ENCODE data around the gene DEPDC1. TPM values are rescaled to one million over a fixed set of nuclear protein-coding genes. Genes with fewer than 3 reads are reported as not detected.

The DEPDC1 gene, protein sequence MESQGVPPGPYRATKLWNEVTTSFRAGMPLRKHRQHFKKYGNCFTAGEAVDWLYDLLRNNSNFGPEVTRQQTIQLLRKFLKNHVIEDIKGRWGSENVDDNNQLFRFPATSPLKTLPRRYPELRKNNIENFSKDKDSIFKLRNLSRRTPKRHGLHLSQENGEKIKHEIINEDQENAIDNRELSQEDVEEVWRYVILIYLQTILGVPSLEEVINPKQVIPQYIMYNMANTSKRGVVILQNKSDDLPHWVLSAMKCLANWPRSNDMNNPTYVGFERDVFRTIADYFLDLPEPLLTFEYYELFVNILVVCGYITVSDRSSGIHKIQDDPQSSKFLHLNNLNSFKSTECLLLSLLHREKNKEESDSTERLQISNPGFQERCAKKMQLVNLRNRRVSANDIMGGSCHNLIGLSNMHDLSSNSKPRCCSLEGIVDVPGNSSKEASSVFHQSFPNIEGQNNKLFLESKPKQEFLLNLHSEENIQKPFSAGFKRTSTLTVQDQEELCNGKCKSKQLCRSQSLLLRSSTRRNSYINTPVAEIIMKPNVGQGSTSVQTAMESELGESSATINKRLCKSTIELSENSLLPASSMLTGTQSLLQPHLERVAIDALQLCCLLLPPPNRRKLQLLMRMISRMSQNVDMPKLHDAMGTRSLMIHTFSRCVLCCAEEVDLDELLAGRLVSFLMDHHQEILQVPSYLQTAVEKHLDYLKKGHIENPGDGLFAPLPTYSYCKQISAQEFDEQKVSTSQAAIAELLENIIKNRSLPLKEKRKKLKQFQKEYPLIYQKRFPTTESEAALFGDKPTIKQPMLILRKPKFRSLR
- 39.8 to 46.0 TPM (median 44.5 TPM) in 3 replicates for total RNA-seq (2021)
- percentile 96 among the genes with signal in this experiment for Bru-seq, nascent RNA
- long read RNA-seq, experiment 1, full-length matches to known transcripts, result 176 of 256 reads
- long read RNA-seq, experiment 1, partial matches to known transcripts, result 16 of 256 reads
- long read RNA-seq, experiment 1, other reads (novel, unspliced or antisense), result 64 of 256 reads
- long read RNA-seq, experiment 2, full-length matches to known transcripts, result 15 of 52 reads
- long read RNA-seq, experiment 2, partial matches to known transcripts, result 15 of 52 reads
- long read RNA-seq, experiment 2, other reads (novel, unspliced or antisense), result 22 of 52 reads
- long read RNA-seq, experiment 3, full-length matches to known transcripts, result 8 of 26 reads
- long read RNA-seq, experiment 3, partial matches to known transcripts, result 11 of 26 reads
- long read RNA-seq, experiment 3, other reads (novel, unspliced or antisense), result 7 of 26 reads

DNA sequence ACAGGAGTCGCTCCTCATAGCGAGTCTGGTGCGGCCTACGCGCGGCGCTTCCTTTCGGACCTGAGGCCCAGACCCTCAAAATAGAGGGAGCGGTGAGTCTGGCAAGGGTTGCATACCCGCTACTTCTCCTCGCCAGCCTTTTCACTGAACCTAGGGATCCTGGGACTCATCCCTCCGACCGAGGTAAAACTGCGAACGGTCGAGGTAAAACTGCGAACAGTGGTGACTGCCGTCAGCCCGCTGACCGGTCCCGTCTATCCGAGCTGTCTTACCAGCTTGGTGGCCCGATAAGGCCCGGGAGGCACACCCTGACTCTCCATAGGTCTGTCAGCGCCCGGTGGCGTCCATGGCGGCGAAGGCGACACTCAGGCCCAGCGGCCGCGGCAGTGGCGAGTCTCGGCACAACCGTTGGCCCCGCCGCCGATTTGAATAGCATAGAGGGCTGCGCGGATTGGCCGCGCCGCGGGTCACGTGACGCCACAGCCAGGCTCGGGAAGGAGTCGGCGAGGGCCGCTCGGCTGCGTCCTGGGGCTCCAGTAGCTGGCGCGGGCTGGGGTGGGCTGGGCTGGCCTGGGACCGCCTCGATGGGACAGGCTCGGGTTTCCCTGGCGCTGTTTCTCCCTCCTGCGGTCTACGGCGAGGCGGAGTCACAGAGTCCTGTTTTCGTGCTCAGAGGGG, at the start of gene DEPDC1:
Gene DEPDC1 (minus strand): TSS at position 403 of the 678 bp plus-strand sequence. CDS start 83 bp downstream, at position 320.
- POLR2A ChIA-PET, result interaction anchor here (0.6 to 1.0 kb wide), 3 partner anchors 24 to 1061 kb away, joined by 3 read pairs; no protein-coding TSS in a partner anchor
- ATAC-seq, result peak; percentile 99
- H3K27ac Mint-ChIP-seq, result peak within 1 kb of the TSS; percentile 86
- H3K36me3 Mint-ChIP-seq, result peaks cover 20% of the 10 kb centered on the region
- DNase-seq (ENCODE audit: low spot score), result peak; percentile 98
- peak within 1 kb of the TSS; percentile 96 for H3K4me3 Mint-ChIP-seq
- CTCF ChIA-PET, result interaction anchor here (0.7 to 1.7 kb wide), 5 partner anchors 9 to 1241 kb away, joined by 3 to 5 read pairs (median 3); partner anchors contain the start of gene RPE65
- no peaks in the 10 kb centered on the region for H3K27me3 Mint-ChIP-seq (ENCODE audit: low read depth)
- H3K4me1 Mint-ChIP-seq, result peaks cover 32% of the 10 kb centered on the region
- H3K9me3 Mint-ChIP-seq, result peaks cover 14% of the 10 kb centered on the region
- TF ChIP-seq, protein P1, sequence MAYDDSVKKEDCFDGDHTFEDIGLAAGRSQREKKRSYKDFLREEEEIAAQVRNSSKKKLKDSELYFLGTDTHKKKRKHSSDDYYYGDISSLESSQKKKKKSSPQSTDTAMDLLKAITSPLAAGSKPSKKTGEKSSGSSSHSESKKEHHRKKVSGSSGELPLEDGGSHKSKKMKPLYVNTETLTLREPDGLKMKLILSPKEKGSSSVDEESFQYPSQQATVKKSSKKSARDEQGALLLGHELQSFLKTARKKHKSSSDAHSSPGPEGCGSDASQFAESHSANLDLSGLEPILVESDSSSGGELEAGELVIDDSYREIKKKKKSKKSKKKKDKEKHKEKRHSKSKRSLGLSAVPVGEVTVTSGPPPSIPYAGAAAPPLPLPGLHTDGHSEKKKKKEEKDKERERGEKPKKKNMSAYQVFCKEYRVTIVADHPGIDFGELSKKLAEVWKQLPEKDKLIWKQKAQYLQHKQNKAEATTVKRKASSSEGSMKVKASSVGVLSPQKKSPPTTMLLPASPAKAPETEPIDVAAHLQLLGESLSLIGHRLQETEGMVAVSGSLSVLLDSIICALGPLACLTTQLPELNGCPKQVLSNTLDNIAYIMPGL (CRISPR knock-in tag; IDR thresholded peaks at IDR 0.05), result peak; percentile 96
- TF ChIP-seq SP1 (CRISPR knock-in tag; conservative IDR thresholded peaks at IDR 0.05), result peak; percentile 69
- TF ChIP-seq, protein P2, sequence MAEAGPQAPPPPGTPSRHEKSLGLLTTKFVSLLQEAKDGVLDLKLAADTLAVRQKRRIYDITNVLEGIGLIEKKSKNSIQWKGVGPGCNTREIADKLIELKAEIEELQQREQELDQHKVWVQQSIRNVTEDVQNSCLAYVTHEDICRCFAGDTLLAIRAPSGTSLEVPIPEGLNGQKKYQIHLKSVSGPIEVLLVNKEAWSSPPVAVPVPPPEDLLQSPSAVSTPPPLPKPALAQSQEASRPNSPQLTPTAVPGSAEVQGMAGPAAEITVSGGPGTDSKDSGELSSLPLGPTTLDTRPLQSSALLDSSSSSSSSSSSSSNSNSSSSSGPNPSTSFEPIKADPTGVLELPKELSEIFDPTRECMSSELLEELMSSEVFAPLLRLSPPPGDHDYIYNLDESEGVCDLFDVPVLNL (CRISPR knock-in tag; IDR thresholded peaks at IDR 0.05; ENCODE audit: borderline replicate concordance, low read depth), result peak; percentile 83; the same call in 1 of the 2 replicates
- TF ChIP-seq, protein P3, sequence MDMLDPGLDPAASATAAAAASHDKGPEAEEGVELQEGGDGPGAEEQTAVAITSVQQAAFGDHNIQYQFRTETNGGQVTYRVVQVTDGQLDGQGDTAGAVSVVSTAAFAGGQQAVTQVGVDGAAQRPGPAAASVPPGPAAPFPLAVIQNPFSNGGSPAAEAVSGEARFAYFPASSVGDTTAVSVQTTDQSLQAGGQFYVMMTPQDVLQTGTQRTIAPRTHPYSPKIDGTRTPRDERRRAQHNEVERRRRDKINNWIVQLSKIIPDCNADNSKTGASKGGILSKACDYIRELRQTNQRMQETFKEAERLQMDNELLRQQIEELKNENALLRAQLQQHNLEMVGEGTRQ (CRISPR knock-in tag; IDR thresholded peaks at IDR 0.05), result peak; percentile 99
- TF ChIP-seq, protein P4, sequence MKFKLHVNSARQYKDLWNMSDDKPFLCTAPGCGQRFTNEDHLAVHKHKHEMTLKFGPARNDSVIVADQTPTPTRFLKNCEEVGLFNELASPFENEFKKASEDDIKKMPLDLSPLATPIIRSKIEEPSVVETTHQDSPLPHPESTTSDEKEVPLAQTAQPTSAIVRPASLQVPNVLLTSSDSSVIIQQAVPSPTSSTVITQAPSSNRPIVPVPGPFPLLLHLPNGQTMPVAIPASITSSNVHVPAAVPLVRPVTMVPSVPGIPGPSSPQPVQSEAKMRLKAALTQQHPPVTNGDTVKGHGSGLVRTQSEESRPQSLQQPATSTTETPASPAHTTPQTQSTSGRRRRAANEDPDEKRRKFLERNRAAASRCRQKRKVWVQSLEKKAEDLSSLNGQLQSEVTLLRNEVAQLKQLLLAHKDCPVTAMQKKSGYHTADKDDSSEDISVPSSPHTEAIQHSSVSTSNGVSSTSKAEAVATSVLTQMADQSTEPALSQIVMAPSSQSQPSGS (CRISPR knock-in tag; IDR thresholded peaks at IDR 0.05; ENCODE audit: borderline replicate concordance, low read depth), result no peak
- TF ChIP-seq MYBL2 (CRISPR knock-in tag; IDR thresholded peaks at IDR 0.05), result peak; percentile 100
- no peak for TF ChIP-seq TEAD4 (CRISPR knock-in tag; IDR thresholded peaks at IDR 0.05)
- TF ChIP-seq ZNF263 (CRISPR knock-in tag; IDR thresholded peaks at IDR 0.05; ENCODE audit: low read depth), result 0 out of 2 replicates have a peak, but pooled peaks have one; percentile 23
- TF ChIP-seq GTF2I (CRISPR knock-in tag; conservative IDR thresholded peaks at IDR 0.05), result no peak
- TF ChIP-seq, protein P5, sequence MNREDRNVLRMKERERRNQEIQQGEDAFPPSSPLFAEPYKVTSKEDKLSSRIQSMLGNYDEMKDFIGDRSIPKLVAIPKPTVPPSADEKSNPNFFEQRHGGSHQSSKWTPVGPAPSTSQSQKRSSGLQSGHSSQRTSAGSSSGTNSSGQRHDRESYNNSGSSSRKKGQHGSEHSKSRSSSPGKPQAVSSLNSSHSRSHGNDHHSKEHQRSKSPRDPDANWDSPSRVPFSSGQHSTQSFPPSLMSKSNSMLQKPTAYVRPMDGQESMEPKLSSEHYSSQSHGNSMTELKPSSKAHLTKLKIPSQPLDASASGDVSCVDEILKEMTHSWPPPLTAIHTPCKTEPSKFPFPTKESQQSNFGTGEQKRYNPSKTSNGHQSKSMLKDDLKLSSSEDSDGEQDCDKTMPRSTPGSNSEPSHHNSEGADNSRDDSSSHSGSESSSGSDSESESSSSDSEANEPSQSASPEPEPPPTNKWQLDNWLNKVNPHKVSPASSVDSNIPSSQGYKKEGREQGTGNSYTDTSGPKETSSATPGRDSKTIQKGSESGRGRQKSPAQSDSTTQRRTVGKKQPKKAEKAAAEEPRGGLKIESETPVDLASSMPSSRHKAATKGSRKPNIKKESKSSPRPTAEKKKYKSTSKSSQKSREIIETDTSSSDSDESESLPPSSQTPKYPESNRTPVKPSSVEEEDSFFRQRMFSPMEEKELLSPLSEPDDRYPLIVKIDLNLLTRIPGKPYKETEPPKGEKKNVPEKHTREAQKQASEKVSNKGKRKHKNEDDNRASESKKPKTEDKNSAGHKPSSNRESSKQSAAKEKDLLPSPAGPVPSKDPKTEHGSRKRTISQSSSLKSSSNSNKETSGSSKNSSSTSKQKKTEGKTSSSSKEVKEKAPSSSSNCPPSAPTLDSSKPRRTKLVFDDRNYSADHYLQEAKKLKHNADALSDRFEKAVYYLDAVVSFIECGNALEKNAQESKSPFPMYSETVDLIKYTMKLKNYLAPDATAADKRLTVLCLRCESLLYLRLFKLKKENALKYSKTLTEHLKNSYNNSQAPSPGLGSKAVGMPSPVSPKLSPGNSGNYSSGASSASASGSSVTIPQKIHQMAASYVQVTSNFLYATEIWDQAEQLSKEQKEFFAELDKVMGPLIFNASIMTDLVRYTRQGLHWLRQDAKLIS (CRISPR knock-in tag; IDR thresholded peaks at IDR 0.05; ENCODE audit: borderline replicate concordance), result peak; percentile 70; the same call in 1 of the 2 replicates
- no peak for TF ChIP-seq EMX1 (CRISPR knock-in tag; IDR thresholded peaks at IDR 0.05)
- TF ChIP-seq SMAD4 (CRISPR knock-in tag; IDR thresholded peaks at IDR 0.05), result no peak
- no peak for TF ChIP-seq NR1H2 (CRISPR knock-in tag; IDR thresholded peaks at IDR 0.05)
- TF ChIP-seq, protein P6, sequence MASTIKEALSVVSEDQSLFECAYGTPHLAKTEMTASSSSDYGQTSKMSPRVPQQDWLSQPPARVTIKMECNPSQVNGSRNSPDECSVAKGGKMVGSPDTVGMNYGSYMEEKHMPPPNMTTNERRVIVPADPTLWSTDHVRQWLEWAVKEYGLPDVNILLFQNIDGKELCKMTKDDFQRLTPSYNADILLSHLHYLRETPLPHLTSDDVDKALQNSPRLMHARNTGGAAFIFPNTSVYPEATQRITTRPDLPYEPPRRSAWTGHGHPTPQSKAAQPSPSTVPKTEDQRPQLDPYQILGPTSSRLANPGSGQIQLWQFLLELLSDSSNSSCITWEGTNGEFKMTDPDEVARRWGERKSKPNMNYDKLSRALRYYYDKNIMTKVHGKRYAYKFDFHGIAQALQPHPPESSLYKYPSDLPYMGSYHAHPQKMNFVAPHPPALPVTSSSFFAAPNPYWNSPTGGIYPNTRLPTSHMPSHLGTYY (CRISPR knock-in tag; IDR thresholded peaks at IDR 0.05), result 0 out of 2 replicates have a peak, but pooled peaks have one; percentile 23
- TF ChIP-seq ESRRA (CRISPR knock-in tag; IDR thresholded peaks at IDR 0.05; ENCODE audit: borderline replicate concordance), result peak; percentile 48; the same call in 1 of the 2 replicates
- TF ChIP-seq, protein P7, sequence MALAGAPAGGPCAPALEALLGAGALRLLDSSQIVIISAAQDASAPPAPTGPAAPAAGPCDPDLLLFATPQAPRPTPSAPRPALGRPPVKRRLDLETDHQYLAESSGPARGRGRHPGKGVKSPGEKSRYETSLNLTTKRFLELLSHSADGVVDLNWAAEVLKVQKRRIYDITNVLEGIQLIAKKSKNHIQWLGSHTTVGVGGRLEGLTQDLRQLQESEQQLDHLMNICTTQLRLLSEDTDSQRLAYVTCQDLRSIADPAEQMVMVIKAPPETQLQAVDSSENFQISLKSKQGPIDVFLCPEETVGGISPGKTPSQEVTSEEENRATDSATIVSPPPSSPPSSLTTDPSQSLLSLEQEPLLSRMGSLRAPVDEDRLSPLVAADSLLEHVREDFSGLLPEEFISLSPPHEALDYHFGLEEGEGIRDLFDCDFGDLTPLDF (CRISPR knock-in tag; IDR thresholded peaks at IDR 0.05), result peak; percentile 62; the same call in 1 of the 2 replicates
- no peak for TF ChIP-seq ZNF423 (CRISPR knock-in tag; IDR thresholded peaks at IDR 0.05)
- 0 out of 2 replicates have a peak, but pooled peaks have one; percentile 31 for TF ChIP-seq ATF1 (CRISPR knock-in tag; IDR thresholded peaks at IDR 0.05)
